ENCODE results near the gene CHERP.
"Not testable (repeated sequence)": the region's sequence is repeated elsewhere in the genome, so short reads cannot be mapped to it uniquely, and the experiment has no call there.

CHERP gene

GRCh38 chr19:16516923-16517610 is 25.2 kb downstream of the CHERP start:
- no peak for DNase-seq

- no peak for DNase-seq
These were observed 25.9 kb downstream of the CHERP start for GRCh38 chr19:16516381-16516780.

- no peak for DNase-seq
These were observed 27.7 kb downstream of the CHERP start for GRCh38 chr19:16514383-16515019.

GRCh38 chr19:16512611-16513010 is 29.6 kb downstream of the CHERP start:
- DNase-seq, result not testable (repeated sequence)

- DNase-seq, result no peak
These were observed 32.8 kb downstream of the CHERP start for GRCh38 chr19:16509141-16510061.

- no peak for DNase-seq
These were observed 33.7 kb downstream of the CHERP start for GRCh38 chr19:16508546-16508945.

GRCh38 chr19:16506961-16507360 is 35.3 kb downstream of the CHERP start:
- no peak for DNase-seq

GRCh38 chr19:16506161-16506560 is 36.1 kb downstream of the CHERP start:
- DNase-seq, result not testable (repeated sequence)

GRCh38 chr19:16504271-16504670 is 38.0 kb downstream of the CHERP start:
- DNase-seq, result no peak

GRCh38 chr19:16497837-16498236 is 44.4 kb downstream of the CHERP start:
- no peak for DNase-seq

- no peak for DNase-seq
These were observed 45.2 kb downstream of the CHERP start for GRCh38 chr19:16497042-16497441.

GRCh38 chr19:16496613-16496983 is 45.6 kb downstream of the CHERP start:
- peak in 1 of 2 experiments; percentile 26 for DNase-seq

GRCh38 chr19:16495982-16496612 is 46.1 kb downstream of the CHERP start, which contains the start of the genes C19orf44 and CALR3:
Gene C19orf44 (plus strand): TSS chr19:16496394. CDS start chr19:16500793, 4,399 bp downstream.
Gene CALR3 (minus strand): TSS chr19:16496167. CDS start chr19:16496129, 38 bp downstream.
- peak; percentile 98 for DNase-seq

- not testable (repeated sequence) for DNase-seq
These were observed 55.8 kb downstream of the CHERP start for GRCh38 chr19:16486476-16486875.

GRCh38 chr19:16482745-16483144 is 59.5 kb downstream of the CHERP start:
- no peak for DNase-seq

GRCh38 chr19:16477311-16477710 is 64.9 kb downstream of the CHERP start:
- no peak for DNase-seq

- DNase-seq, result no peak
These were observed 65.8 kb downstream of the CHERP start for GRCh38 chr19:16476401-16476800.

- no peak for DNase-seq
These were observed 68.3 kb downstream of the CHERP start for GRCh38 chr19:16473875-16474392.

GRCh38 chr19:16472992-16473391 is 69.2 kb downstream of the CHERP start:
- DNase-seq, result no peak

- DNase-seq, result not testable (repeated sequence)
These were observed 69.7 kb downstream of the CHERP start for GRCh38 chr19:16472559-16472899.

GRCh38 chr19:16470911-16471811 is 71.1 kb downstream of the CHERP start:
- no peak for DNase-seq

- no peak for DNase-seq
These were observed 71.7 kb downstream of the CHERP start for GRCh38 chr19:16470541-16470910.
